Uterus (tissue), 2 donors: Measurements from ENCODE around the gene IAPP.

Source experiments
- POLR2A ChIP-seq, 2 donors: fragments of 450-650 bp; IDR thresholded peaks; one replicate each; pipeline ENCODE4 v1.6.1; 2016; ENCODE audit warnings: antibody characterized with exemption in 2 of 2, mild to moderate bottlenecking in 1 of 2, moderate library complexity in 1 of 2
- TF ChIP-seq, protein P1 (sequence below), 4 experiments: fragments of 200-600 bp in 2 of 4; fragments of 450-650 bp in 2 of 4; sonication (generic) in 2 of 4; IDR thresholded peaks; one replicate each; pipeline ENCODE4 v1.5.1; 2016 to 2019; ENCODE audit warnings: antibody characterized with exemption in 4 of 4, mild to moderate bottlenecking in 2 of 4, moderate library complexity in 1 of 4

DNA sequence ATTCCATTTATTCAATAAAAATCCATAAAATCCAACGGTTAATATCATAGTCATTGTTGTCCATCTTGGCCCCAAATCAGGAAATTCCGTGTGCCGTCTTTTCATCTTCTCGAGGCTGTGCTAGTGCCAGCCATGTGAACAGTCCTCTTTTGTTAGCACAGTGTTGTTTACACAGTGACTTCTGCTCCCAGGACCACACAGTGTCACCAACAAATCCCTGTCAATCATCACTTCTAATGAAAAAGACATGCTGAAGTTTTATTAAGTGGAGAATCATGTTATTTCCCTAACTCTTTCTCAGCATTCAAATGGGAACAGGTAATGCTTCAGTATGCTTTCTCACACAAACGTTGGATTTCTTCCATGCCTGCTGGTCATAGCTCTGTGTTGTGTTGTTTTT lies 36.0 kb upstream of the IAPP start:
- TF ChIP-seq POLR2A (IDR thresholded peaks at IDR 0.05), result no peak
- TF ChIP-seq, protein P1, sequence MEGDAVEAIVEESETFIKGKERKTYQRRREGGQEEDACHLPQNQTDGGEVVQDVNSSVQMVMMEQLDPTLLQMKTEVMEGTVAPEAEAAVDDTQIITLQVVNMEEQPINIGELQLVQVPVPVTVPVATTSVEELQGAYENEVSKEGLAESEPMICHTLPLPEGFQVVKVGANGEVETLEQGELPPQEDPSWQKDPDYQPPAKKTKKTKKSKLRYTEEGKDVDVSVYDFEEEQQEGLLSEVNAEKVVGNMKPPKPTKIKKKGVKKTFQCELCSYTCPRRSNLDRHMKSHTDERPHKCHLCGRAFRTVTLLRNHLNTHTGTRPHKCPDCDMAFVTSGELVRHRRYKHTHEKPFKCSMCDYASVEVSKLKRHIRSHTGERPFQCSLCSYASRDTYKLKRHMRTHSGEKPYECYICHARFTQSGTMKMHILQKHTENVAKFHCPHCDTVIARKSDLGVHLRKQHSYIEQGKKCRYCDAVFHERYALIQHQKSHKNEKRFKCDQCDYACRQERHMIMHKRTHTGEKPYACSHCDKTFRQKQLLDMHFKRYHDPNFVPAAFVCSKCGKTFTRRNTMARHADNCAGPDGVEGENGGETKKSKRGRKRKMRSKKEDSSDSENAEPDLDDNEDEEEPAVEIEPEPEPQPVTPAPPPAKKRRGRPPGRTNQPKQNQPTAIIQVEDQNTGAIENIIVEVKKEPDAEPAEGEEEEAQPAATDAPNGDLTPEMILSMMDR (IDR thresholded peaks at IDR 0.05), result no peak
